HepG2 (cell line): ENCODE measurements around the gene ACTN1. TPM values are rescaled to one million over a fixed set of nuclear protein-coding genes. Genes with fewer than 3 reads are reported as not detected.

Experiments used
- FOXC1 ChIP-seq: sonication (generic); formaldehyde crosslinking; IDR thresholded peaks from 2 replicates; pipeline ENCODE4 v1.8.0; 2022; ENCODE audit warnings: mild to moderate bottlenecking, missing genetic modification reagents, borderline replicate concordance
- KDM3A ChIP-seq: IDR thresholded peaks from 2 replicates; pipeline ENCODE4 v1.6.1; 2018; ENCODE audit warnings: low read depth, missing compliant biosample characterization
- MIXL1 ChIP-seq: IDR thresholded peaks from 2 replicates; pipeline ENCODE4 v1.6.1; 2016
- NR2F6 ChIP-seq, 2 experiments: IDR thresholded peaks; 2 replicates each; pipeline ENCODE4 v1.6.1; 2016; ENCODE audit warnings: antibody characterized with exemption in 1 of 2, mild to moderate bottlenecking in 1 of 2
- TAF15 ChIP-seq: fragments of 200-400 bp; formaldehyde crosslinking; IDR thresholded peaks from one replicate; pipeline ENCODE4 v1.6.1; 2018; ENCODE audit warnings: mild to moderate bottlenecking, low read depth, low read length; ENCODE audit not compliant: poor library complexity, severe bottlenecking
- ZNF121 ChIP-seq: sonication (generic); formaldehyde crosslinking; IDR thresholded peaks from 2 replicates; pipeline ENCODE4 v1.5.0; 2020; ENCODE audit warnings: mild to moderate bottlenecking, missing genetic modification reagents
- ZNF672 ChIP-seq: sonication (generic); formaldehyde crosslinking; IDR thresholded peaks from 2 replicates; pipeline ENCODE4 v1.8.1; 2022; ENCODE audit warnings: missing genetic modification reagents
- ZNF75D ChIP-seq: sonication (generic); formaldehyde crosslinking; IDR thresholded peaks from 2 replicates; pipeline ENCODE4 v1.8.1; 2023; ENCODE audit warnings: missing genetic modification reagents, mild to moderate bottlenecking, borderline replicate concordance
- ZNF792 ChIP-seq: IDR thresholded peaks from 2 replicates; pipeline ENCODE4 v1.6.1; 2016
- ZNF879 ChIP-seq: sonication (generic); formaldehyde crosslinking; IDR thresholded peaks from 2 replicates; pipeline ENCODE4 v1.8.1; 2023; ENCODE audit warnings: missing genetic modification reagents
- polyA plus RNA-seq, 8 experiments: library from polyadenylated mRNA; depleted of rRNA in 3 of 8; stranded (reverse) in 7 of 8; unstranded in 1 of 8; fragments of >200 nt; fragmentation: Illumina TruSeq in 4 of 8; extraction: Trizol in 4 of 8; gene quantifications; 2 replicates each; pipeline versions ENCODE4 v1.2.1 to v1.2.3, GENCODE V29; 2011 to 2016; ENCODE audit warnings: low read depth in 4 of 8, missing spikeins in 1 of 8, mixed read lengths in 1 of 8; ENCODE audit not compliant: insufficient read depth in 1 of 8
- total RNA-seq, 5 experiments: library from RNA; depleted of rRNA; stranded (reverse); fragments of >200 nt; fragmentation: Illumina TruSeq; extraction: Trizol; gene quantifications; 2 replicates each; pipeline ENCODE4 v1.2.3, GENCODE V29; 2016; ENCODE audit warnings: low read depth in 1 of 5
- TF ChIP-seq, protein P1 (sequence below): sonication (generic); formaldehyde crosslinking; IDR thresholded peaks from 2 replicates; pipeline ENCODE4 v1.5.1; 2020; ENCODE audit warnings: missing genetic modification reagents, mild to moderate bottlenecking, borderline replicate concordance
- TF ChIP-seq, protein P2 (sequence below): sonication (generic); formaldehyde crosslinking; IDR thresholded peaks from 2 replicates; pipeline ENCODE4 v1.4.0; 2020; ENCODE audit warnings: missing genetic modification reagents
- TF ChIP-seq, protein P3 (sequence below): sonication (generic); formaldehyde crosslinking; IDR thresholded peaks from 2 replicates; pipeline ENCODE4 v1.8.0; 2022; ENCODE audit warnings: missing genetic modification reagents, mild to moderate bottlenecking, moderate library complexity, borderline replicate concordance
- TF ChIP-seq, protein P4 (sequence below): sonication (generic); formaldehyde crosslinking; IDR thresholded peaks from 2 replicates; pipeline ENCODE4 v1.5.0; 2020; ENCODE audit warnings: mild to moderate bottlenecking, missing genetic modification reagents, moderate library complexity
- TF ChIP-seq, protein P5 (sequence below): sonication (generic); formaldehyde crosslinking; IDR thresholded peaks from 2 replicates; pipeline ENCODE4 v1.8.1; 2023; ENCODE audit warnings: missing genetic modification reagents, inconsistent platforms, borderline replicate concordance
- TF ChIP-seq, protein P6 (sequence below): sonication (generic); formaldehyde crosslinking; IDR thresholded peaks from 2 replicates; pipeline ENCODE4 v1.5.0; 2020; ENCODE audit warnings: mild to moderate bottlenecking, missing genetic modification reagents, borderline replicate concordance

Gene ACTN1
- total and polyA plus RNA-seq, 2 of the 13 experiments (the other 11 are each of a cell fraction or from before 2014, with no cell fraction given), result 58.6 to 162 TPM

DNA sequence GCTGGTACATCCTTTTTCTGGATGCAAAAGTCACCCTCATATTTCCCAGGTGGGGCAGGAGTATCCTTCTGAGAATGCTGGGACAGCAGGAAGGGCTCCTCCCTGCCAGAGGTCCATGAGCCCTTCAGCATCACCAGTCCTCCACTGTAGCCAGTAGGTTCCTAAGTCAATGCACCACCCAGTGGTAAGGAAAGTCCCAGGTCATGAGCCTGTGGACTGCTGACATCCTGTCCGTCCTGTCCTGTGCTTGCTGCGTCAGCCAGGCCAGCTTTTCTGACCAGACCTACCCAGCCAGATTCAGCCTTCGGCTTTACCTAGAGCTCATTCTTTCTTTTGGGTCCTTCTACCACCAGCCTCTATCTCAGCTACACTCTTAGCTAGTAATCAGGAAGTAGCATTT is 23.0 kb upstream of the ACTN1 start (continued):
- TF ChIP-seq, protein P1, sequence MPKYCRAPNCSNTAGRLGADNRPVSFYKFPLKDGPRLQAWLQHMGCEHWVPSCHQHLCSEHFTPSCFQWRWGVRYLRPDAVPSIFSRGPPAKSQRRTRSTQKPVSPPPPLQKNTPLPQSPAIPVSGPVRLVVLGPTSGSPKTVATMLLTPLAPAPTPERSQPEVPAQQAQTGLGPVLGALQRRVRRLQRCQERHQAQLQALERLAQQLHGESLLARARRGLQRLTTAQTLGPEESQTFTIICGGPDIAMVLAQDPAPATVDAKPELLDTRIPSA (CRISPR knock-in tag), result no peak
- TF ChIP-seq, protein P2, sequence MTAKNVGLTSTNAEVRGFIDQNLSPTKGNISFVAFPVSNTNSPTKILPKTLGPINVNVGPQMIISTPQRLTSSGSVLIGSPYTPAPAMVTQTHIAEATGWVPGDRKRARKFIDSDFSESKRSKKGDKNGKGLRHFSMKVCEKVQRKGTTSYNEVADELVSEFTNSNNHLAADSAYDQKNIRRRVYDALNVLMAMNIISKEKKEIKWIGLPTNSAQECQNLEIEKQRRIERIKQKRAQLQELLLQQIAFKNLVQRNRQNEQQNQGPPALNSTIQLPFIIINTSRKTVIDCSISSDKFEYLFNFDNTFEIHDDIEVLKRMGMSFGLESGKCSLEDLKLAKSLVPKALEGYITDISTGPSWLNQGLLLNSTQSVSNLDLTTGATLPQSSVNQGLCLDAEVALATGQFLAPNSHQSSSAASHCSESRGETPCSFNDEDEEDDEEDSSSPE, result no peak
- TF ChIP-seq KDM3A (CRISPR knock-in tag), result no peak
- TF ChIP-seq, protein P3, sequence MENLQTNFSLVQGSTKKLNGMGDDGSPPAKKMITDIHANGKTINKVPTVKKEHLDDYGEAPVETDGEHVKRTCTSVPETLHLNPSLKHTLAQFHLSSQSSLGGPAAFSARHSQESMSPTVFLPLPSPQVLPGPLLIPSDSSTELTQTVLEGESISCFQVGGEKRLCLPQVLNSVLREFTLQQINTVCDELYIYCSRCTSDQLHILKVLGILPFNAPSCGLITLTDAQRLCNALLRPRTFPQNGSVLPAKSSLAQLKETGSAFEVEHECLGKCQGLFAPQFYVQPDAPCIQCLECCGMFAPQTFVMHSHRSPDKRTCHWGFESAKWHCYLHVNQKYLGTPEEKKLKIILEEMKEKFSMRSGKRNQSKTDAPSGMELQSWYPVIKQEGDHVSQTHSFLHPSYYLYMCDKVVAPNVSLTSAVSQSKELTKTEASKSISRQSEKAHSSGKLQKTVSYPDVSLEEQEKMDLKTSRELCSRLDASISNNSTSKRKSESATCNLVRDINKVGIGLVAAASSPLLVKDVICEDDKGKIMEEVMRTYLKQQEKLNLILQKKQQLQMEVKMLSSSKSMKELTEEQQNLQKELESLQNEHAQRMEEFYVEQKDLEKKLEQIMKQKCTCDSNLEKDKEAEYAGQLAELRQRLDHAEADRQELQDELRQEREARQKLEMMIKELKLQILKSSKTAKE (CRISPR knock-in tag), result no peak
- no peak for TF ChIP-seq ZNF121
- no peak for TF ChIP-seq ZNF672 (CRISPR knock-in tag)
- no peak for TF ChIP-seq ZNF792 (CRISPR knock-in tag)
- TF ChIP-seq, protein P4, sequence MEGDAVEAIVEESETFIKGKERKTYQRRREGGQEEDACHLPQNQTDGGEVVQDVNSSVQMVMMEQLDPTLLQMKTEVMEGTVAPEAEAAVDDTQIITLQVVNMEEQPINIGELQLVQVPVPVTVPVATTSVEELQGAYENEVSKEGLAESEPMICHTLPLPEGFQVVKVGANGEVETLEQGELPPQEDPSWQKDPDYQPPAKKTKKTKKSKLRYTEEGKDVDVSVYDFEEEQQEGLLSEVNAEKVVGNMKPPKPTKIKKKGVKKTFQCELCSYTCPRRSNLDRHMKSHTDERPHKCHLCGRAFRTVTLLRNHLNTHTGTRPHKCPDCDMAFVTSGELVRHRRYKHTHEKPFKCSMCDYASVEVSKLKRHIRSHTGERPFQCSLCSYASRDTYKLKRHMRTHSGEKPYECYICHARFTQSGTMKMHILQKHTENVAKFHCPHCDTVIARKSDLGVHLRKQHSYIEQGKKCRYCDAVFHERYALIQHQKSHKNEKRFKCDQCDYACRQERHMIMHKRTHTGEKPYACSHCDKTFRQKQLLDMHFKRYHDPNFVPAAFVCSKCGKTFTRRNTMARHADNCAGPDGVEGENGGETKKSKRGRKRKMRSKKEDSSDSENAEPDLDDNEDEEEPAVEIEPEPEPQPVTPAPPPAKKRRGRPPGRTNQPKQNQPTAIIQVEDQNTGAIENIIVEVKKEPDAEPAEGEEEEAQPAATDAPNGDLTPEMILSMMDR, result peak; percentile 89
- no peak for TF ChIP-seq TAF15
- TF ChIP-seq MIXL1 (CRISPR knock-in tag), result no peak
- TF ChIP-seq, protein P5, sequence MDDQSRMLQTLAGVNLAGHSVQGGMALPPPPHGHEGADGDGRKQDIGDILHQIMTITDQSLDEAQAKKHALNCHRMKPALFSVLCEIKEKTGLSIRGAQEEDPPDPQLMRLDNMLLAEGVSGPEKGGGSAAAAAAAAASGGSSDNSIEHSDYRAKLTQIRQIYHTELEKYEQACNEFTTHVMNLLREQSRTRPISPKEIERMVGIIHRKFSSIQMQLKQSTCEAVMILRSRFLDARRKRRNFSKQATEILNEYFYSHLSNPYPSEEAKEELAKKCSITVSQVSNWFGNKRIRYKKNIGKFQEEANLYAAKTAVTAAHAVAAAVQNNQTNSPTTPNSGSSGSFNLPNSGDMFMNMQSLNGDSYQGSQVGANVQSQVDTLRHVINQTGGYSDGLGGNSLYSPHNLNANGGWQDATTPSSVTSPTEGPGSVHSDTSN (CRISPR knock-in tag), result no peak
- TF ChIP-seq, protein P6, sequence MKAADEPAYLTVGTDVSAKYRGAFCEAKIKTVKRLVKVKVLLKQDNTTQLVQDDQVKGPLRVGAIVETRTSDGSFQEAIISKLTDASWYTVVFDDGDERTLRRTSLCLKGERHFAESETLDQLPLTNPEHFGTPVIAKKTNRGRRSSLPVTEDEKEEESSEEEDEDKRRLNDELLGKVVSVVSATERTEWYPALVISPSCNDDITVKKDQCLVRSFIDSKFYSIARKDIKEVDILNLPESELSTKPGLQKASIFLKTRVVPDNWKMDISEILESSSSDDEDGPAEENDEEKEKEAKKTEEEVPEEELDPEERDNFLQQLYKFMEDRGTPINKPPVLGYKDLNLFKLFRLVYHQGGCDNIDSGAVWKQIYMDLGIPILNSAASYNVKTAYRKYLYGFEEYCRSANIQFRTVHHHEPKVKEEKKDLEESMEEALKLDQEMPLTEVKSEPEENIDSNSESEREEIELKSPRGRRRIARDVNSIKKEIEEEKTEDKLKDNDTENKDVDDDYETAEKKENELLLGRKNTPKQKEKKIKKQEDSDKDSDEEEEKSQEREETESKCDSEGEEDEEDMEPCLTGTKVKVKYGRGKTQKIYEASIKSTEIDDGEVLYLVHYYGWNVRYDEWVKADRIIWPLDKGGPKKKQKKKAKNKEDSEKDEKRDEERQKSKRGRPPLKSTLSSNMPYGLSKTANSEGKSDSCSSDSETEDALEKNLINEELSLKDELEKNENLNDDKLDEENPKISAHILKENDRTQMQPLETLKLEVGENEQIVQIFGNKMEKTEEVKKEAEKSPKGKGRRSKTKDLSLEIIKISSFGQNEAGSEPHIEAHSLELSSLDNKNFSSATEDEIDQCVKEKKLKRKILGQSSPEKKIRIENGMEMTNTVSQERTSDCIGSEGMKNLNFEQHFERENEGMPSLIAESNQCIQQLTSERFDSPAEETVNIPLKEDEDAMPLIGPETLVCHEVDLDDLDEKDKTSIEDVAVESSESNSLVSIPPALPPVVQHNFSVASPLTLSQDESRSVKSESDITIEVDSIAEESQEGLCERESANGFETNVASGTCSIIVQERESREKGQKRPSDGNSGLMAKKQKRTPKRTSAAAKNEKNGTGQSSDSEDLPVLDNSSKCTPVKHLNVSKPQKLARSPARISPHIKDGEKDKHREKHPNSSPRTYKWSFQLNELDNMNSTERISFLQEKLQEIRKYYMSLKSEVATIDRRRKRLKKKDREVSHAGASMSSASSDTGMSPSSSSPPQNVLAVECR, result no peak; the same call in 1 of the 2 replicates
- no peak for TF ChIP-seq NR2F6 (IDR thresholded peaks at IDR 0.05)
- peak; percentile 46; the same call in 1 of the 2 replicates for TF ChIP-seq NR2F6 (CRISPR knock-in tag; IDR thresholded peaks at IDR 0.05)
- no peak for TF ChIP-seq FOXC1 (CRISPR knock-in tag)
- TF ChIP-seq ZNF879 (CRISPR knock-in tag), result no peak
- TF ChIP-seq ZNF75D (CRISPR knock-in tag), result no peak
